Vagina (tissue), 2 donors: ENCODE data around the gene MAP7D3.

ENCODE experiments used
- POLR2A ChIP-seq, 2 donors: fragments of 450-650 bp; IDR thresholded peaks; one replicate each; pipeline ENCODE4 v1.6.1; 2017; ENCODE audit warnings: antibody characterized with exemption in 2 of 2, mild to moderate bottlenecking in 2 of 2, moderate library complexity in 2 of 2
- POLR2AphosphoS5 ChIP-seq, 2 donors: sonication (generic); formaldehyde crosslinking; IDR thresholded peaks; one replicate each; pipeline ENCODE4 v1.9.0; 2017; ENCODE audit warnings: antibody characterized with exemption in 2 of 2, mild to moderate bottlenecking in 2 of 2, low read depth in 1 of 2; ENCODE audit not compliant: insufficient read depth in 1 of 2
- TF ChIP-seq, protein P1 (sequence below), 3 experiments: fragments of 450-650 bp in 2 of 3; fragments of 200-600 bp in 1 of 3; sonication (generic) in 1 of 3; IDR thresholded peaks; one replicate each; pipeline ENCODE4 v1.5.1; 2017 to 2019; ENCODE audit warnings: antibody characterized with exemption in 3 of 3, mild to moderate bottlenecking in 2 of 3, moderate library complexity in 2 of 3

DNA sequence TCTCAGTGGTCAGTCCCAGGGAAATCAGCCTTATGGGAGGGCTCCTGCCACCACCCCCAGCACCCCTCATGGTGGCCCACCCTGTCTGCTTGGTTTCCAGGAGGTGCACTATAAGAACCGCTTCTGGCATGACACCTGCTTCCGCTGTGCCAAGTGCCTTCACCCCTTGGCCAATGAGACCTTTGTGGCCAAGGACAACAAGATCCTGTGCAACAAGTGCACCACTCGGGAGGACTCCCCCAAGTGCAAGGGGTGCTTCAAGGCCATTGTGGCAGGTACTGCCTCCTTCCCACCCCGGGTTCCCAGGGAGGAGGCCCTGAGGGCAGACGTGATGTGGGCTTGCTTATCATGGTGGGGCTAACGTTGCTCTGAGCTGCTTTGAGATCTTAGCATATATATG lies 44.3 kb downstream of the MAP7D3 start:
- TF ChIP-seq, protein P1, sequence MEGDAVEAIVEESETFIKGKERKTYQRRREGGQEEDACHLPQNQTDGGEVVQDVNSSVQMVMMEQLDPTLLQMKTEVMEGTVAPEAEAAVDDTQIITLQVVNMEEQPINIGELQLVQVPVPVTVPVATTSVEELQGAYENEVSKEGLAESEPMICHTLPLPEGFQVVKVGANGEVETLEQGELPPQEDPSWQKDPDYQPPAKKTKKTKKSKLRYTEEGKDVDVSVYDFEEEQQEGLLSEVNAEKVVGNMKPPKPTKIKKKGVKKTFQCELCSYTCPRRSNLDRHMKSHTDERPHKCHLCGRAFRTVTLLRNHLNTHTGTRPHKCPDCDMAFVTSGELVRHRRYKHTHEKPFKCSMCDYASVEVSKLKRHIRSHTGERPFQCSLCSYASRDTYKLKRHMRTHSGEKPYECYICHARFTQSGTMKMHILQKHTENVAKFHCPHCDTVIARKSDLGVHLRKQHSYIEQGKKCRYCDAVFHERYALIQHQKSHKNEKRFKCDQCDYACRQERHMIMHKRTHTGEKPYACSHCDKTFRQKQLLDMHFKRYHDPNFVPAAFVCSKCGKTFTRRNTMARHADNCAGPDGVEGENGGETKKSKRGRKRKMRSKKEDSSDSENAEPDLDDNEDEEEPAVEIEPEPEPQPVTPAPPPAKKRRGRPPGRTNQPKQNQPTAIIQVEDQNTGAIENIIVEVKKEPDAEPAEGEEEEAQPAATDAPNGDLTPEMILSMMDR (IDR thresholded peaks at IDR 0.05), result no peak
- TF ChIP-seq POLR2AphosphoS5 (IDR thresholded peaks at IDR 0.05; ENCODE audit: insufficient read depth in 1 of 2, low read depth in 1 of 2), result no peak
- no peak for TF ChIP-seq POLR2A (IDR thresholded peaks at IDR 0.05)
